ENCODE results near the gene TSHZ3. TPM values are rescaled to one million over a fixed set of nuclear protein-coding genes. Genes with fewer than 3 reads are reported as not detected.

Gene TSHZ3
- total RNA-seq, 1 donor from 2014 or later, result 82.5 TPM

DNA sequence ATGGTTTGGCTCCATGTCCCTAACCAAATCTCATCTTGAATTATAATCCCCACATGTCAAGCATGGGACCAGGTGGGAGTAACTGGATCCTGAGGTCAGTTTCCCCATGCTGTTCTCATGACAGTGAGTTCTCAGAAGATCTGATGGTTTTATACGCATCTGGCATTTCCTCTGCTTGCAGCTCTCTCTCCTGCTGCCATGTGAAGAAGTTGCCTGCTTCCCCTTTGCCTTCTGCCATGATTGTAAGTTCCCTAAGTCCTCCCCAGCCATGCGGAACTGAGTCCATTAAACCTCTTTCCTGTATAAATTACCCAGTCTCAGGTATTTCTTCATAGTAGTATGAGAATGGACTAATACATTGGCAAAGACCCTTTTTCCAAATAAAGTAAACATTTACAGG lies 96.8 kb downstream of the TSHZ3 start:
- no peaks in the 10 kb centered on the region for H3K27me3 Mint-ChIP-seq (ENCODE audit: low read depth)
- H3K36me3 Mint-ChIP-seq, result no peaks in the 10 kb centered on the region
- H3K4me3 Mint-ChIP-seq, result no peak overlapping the region
- peaks cover 17% of the 10 kb centered on the region for H3K4me1 Mint-ChIP-seq
- H3K9me3 Mint-ChIP-seq, result no peaks in the 10 kb centered on the region
- TF ChIP-seq CTCF (IDR thresholded peaks at IDR 0.05; ENCODE audit: unreplicated experiment), result no peak
- no peak for DNase-seq (ENCODE audit: low spot score in 2 of 2, unreplicated experiment in 2 of 2)
- H3K27ac Mint-ChIP-seq, result no peak overlapping the region

DNA sequence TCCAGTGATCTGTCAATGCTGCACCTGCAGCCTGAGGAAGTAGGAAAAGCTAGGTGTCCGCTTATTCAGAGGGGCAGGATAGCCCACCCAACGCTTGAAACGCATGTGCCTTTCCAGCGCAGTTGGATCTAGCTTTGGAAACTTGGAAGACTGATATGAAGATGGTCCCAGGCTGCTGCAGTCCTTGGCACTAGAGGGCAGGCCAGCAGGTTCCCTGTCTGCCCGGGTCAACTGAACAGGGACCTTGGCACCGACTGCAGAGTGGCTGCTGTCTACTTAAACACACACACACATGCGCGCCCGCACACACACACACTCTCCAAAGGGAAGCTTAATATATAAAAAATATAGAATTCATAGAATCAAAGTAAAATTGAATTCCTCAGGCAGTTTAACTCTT lies 100.0 kb downstream of the TSHZ3 start:
- Mint-ChIP-seq H3K27me3 (ENCODE audit: low read depth) (no peaks in the 10 kb centered on the region), H3K36me3 (no peaks in the 10 kb centered on the region), H3K27ac (no peak overlapping the region), H3K9me3 (no peaks in the 10 kb centered on the region), H3K4me3 (no peak overlapping the region), H3K4me1 (peaks cover 7% of the 10 kb centered on the region)
- TF ChIP-seq CTCF (IDR thresholded peaks at IDR 0.05; ENCODE audit: unreplicated experiment), result no peak
- DNase-seq (ENCODE audit: low spot score in 2 of 2, unreplicated experiment in 2 of 2), result no peak

DNA sequence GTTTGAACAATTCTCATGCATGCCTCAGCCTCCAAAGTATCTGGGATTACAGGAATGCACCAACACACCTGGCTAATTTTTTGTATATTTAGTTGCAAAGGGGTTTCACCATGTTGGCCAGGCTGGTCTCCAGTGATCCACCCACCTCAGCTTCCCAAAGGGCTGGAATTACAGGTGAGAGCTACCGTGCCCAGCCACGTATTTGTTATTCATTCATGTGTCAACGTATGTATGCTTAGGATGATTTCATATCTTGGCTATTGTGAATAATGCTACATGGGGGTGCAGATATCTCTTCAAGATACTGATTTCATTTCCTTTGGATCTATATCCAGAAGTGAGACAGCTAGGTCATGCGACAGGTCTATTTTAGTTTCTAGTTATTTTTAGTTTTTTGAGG lies 113.4 kb downstream of the TSHZ3 start:
- H3K27me3 Mint-ChIP-seq (ENCODE audit: low read depth), result peaks cover 5% of the 10 kb centered on the region
- H3K4me1 Mint-ChIP-seq, result no peaks in the 10 kb centered on the region
- TF ChIP-seq CTCF (IDR thresholded peaks at IDR 0.05; ENCODE audit: unreplicated experiment), result no peak
- H3K36me3 Mint-ChIP-seq, result peaks cover 2% of the 10 kb centered on the region
- peaks cover 6% of the 10 kb centered on the region for H3K9me3 Mint-ChIP-seq
- no peak overlapping the region for H3K27ac Mint-ChIP-seq
- no peak for DNase-seq (ENCODE audit: low spot score in 2 of 2, unreplicated experiment in 2 of 2)
- H3K4me3 Mint-ChIP-seq, result no peak overlapping the region

DNA sequence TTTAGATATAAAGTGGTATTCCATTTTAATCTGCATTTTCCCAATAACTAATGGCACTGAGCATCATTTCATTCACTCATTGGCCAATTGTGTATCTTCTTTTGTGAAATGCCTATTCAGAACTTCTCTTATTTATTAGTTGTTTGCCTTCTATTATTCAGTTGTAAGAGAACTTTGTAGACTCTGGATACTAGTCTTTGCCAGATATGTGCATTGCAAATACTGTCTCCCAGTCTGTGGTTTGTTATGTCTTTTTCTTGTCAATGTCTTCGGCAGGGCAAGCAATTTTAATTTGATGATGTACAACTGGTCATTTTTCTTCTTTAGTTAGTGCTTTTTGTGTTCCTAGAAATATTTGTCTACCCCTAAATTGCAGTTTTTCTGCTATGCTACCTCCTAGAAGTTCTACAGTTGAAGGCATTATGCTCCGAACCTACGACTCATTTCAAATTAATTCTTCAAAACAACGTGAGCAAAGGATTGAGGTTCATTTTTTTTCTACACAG lies 115.9 kb downstream of the TSHZ3 start:
- H3K4me1 Mint-ChIP-seq, result no peaks in the 10 kb centered on the region
- no peak overlapping the region for H3K27ac Mint-ChIP-seq

GRCh38 chr19:31232871-31233270 lies 116.4 kb downstream of the TSHZ3 start:
- no peaks in the 10 kb centered on the region for H3K9me3 Mint-ChIP-seq
- no peak for TF ChIP-seq CTCF (IDR thresholded peaks at IDR 0.05; ENCODE audit: unreplicated experiment)
- no peaks in the 10 kb centered on the region for H3K4me1 Mint-ChIP-seq
- H3K36me3 Mint-ChIP-seq, result peaks cover under 1% of the 10 kb centered on the region
- peaks cover 5% of the 10 kb centered on the region for H3K27me3 Mint-ChIP-seq (ENCODE audit: low read depth)
- no peak overlapping the region for H3K27ac Mint-ChIP-seq
- H3K4me3 Mint-ChIP-seq, result no peak overlapping the region
- no peak for DNase-seq (ENCODE audit: low spot score in 2 of 2, unreplicated experiment in 2 of 2)

More for the DNA sequence above, 115.9 kb downstream of the TSHZ3 start:
- no peaks in the 10 kb centered on the region for H3K36me3 Mint-ChIP-seq
- peaks cover 5% of the 10 kb centered on the region for H3K27me3 Mint-ChIP-seq (ENCODE audit: low read depth)
- no peak for TF ChIP-seq CTCF (IDR thresholded peaks at IDR 0.05; ENCODE audit: unreplicated experiment)
- no peak overlapping the region for H3K4me3 Mint-ChIP-seq
- no peaks in the 10 kb centered on the region for H3K9me3 Mint-ChIP-seq
- DNase-seq (ENCODE audit: low spot score in 2 of 2, unreplicated experiment in 2 of 2), result no peak

GRCh38 chr19:31232180-31232579 lies 117.1 kb downstream of the TSHZ3 start:
- Mint-ChIP-seq H3K4me1 (no peaks in the 10 kb centered on the region), H3K36me3 (peaks cover 3% of the 10 kb centered on the region), H3K27me3 (ENCODE audit: low read depth) (peaks cover 5% of the 10 kb centered on the region), H3K27ac (no peak overlapping the region), H3K4me3 (no peak overlapping the region), H3K9me3 (no peaks in the 10 kb centered on the region)
- TF ChIP-seq CTCF (IDR thresholded peaks at IDR 0.05; ENCODE audit: unreplicated experiment), result no peak
- DNase-seq (ENCODE audit: low spot score in 2 of 2, unreplicated experiment in 2 of 2), result no peak

Measured in mesothelial cell of epicardium (in vitro differentiated cells).